Ishikawa (cell line): Measurements from ENCODE around the gene TTC16.

ENCODE experiments used
- CEBPB ChIP-seq: IDR thresholded peaks from 2 replicates; pipeline ENCODE4 v1.6.1; 2012
- CREB1 ChIP-seq: IDR thresholded peaks from 2 replicates; pipeline ENCODE4 v1.6.1; 2012; ENCODE audit warnings: low read depth
- EGR1 ChIP-seq: IDR thresholded peaks from 2 replicates; pipeline ENCODE4 v1.6.1; 2012
- EP300 ChIP-seq: IDR thresholded peaks from 2 replicates; pipeline ENCODE4 v1.6.1; 2012; ENCODE audit warnings: borderline replicate concordance
- FOXM1 ChIP-seq: IDR thresholded peaks from 2 replicates; pipeline ENCODE4 v1.6.1; 2012; ENCODE audit warnings: low read depth, borderline replicate concordance
- NFIC ChIP-seq: IDR thresholded peaks from 2 replicates; pipeline ENCODE4 v1.6.1; 2012
- RAD21 ChIP-seq: IDR thresholded peaks from 2 replicates; pipeline ENCODE4 v1.6.1; 2012; ENCODE audit warnings: low read depth
- TAF1 ChIP-seq: IDR thresholded peaks from 2 replicates; pipeline ENCODE4 v1.6.1; 2012; ENCODE audit warnings: low read depth, mild to moderate bottlenecking
- TCF12 ChIP-seq: IDR thresholded peaks from 2 replicates; pipeline ENCODE4 v1.6.1; 2012; ENCODE audit warnings: low read depth
- TEAD4 ChIP-seq: IDR thresholded peaks from 2 replicates; pipeline ENCODE4 v1.6.1; 2012
- YY1 ChIP-seq: IDR thresholded peaks from 2 replicates; pipeline ENCODE4 v1.6.1; 2012; ENCODE audit warnings: low read depth
- ZBTB7A ChIP-seq: IDR thresholded peaks from 2 replicates; pipeline ENCODE4 v1.6.1; 2012; ENCODE audit warnings: low read depth
- TF ChIP-seq, protein P1 (sequence below): IDR thresholded peaks from 2 replicates; pipeline ENCODE4 v1.6.1; 2012; ENCODE audit warnings: low read depth, mild to moderate bottlenecking
- TF ChIP-seq, protein P2 (sequence below): IDR thresholded peaks from 2 replicates; pipeline ENCODE4 v1.6.1; 2012
- TF ChIP-seq, protein P3 (sequence below): IDR thresholded peaks from 2 replicates; pipeline ENCODE4 v1.6.1; 2012

The TTC16 gene

DNA sequence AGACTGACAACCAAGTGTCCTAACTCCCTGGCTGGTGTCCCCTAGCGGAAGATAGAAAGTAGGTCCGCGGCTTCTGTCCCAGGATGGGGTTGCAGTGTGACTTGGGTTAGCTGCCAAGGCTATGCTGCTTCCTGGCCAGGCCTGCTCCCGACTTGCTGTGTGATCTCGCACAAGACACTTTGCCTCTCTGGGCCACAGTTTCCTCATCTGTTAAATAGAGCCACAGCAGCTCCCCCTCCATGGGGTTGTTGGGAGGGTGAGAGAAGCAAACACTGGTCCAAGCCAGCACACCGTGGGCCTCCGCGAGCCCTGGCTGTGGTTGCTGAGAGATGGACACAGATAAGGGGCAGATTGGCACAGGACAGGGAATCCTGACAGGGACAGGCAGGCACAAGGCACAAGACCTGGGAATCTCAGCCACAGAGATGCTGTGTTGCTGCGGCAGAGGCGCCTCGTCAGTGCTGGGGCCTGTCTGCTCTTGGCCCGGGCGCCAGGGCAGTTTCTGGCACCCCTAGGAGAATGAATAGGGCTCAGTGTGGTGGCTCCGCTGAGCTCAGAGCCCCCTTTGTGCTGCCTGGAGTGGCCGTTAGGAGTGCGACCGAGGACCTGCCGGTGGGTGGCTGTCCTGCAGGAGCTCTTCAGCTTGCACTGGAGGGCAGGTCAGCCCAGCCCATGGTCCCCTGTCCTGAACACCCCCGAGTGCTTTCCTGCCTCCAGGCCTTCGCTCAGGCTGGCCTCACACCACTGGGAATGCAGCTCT, 64.4 kb downstream of the TTC16 start:
- TF ChIP-seq CREB1 (no peak), TAF1 (no peak), FOXM1 (no peak), EP300 (no peak), TCF12 (no peak), RAD21 (no peak), NFIC (no peak), ZBTB7A (no peak), TEAD4 (no peak), YY1 (no peak), EGR1 (no peak), CEBPB (no peak)
- TF ChIP-seq, protein P1, sequence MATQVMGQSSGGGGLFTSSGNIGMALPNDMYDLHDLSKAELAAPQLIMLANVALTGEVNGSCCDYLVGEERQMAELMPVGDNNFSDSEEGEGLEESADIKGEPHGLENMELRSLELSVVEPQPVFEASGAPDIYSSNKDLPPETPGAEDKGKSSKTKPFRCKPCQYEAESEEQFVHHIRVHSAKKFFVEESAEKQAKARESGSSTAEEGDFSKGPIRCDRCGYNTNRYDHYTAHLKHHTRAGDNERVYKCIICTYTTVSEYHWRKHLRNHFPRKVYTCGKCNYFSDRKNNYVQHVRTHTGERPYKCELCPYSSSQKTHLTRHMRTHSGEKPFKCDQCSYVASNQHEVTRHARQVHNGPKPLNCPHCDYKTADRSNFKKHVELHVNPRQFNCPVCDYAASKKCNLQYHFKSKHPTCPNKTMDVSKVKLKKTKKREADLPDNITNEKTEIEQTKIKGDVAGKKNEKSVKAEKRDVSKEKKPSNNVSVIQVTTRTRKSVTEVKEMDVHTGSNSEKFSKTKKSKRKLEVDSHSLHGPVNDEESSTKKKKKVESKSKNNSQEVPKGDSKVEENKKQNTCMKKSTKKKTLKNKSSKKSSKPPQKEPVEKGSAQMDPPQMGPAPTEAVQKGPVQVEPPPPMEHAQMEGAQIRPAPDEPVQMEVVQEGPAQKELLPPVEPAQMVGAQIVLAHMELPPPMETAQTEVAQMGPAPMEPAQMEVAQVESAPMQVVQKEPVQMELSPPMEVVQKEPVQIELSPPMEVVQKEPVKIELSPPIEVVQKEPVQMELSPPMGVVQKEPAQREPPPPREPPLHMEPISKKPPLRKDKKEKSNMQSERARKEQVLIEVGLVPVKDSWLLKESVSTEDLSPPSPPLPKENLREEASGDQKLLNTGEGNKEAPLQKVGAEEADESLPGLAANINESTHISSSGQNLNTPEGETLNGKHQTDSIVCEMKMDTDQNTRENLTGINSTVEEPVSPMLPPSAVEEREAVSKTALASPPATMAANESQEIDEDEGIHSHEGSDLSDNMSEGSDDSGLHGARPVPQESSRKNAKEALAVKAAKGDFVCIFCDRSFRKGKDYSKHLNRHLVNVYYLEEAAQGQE, result no peak
- TF ChIP-seq, protein P2, sequence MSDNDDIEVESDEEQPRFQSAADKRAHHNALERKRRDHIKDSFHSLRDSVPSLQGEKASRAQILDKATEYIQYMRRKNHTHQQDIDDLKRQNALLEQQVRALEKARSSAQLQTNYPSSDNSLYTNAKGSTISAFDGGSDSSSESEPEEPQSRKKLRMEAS, result no peak
- TF ChIP-seq, protein P3, sequence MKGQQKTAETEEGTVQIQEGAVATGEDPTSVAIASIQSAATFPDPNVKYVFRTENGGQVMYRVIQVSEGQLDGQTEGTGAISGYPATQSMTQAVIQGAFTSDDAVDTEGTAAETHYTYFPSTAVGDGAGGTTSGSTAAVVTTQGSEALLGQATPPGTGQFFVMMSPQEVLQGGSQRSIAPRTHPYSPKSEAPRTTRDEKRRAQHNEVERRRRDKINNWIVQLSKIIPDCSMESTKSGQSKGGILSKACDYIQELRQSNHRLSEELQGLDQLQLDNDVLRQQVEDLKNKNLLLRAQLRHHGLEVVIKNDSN, result no peak
